HG03135 (cell line): ENCODE measurements around the gene HECA.
"Not testable (repeated sequence)": the region's sequence is repeated elsewhere in the genome, so short reads cannot be mapped to it uniquely, and the experiment has no call there.

ENCODE experiments used
- ATAC-seq: cut with Tn5 transposase; IDR thresholded peaks from one replicate; pipeline ENCODE4 v1.9.1; 2021; ENCODE audit warnings: mild to moderate bottlenecking, moderate library complexity; ENCODE audit not compliant: unreplicated experiment

Gene HECA

GRCh38 chr6:139198529-139199288 lies 63.8 kb downstream of the HECA start:
- ATAC-seq: no peak

- ATAC-seq: no peak
These were observed 66.5 kb downstream of the HECA start for GRCh38 chr6:139201378-139201777.

GRCh38 chr6:139204978-139205377 lies 70.1 kb downstream of the HECA start:
- no peak for ATAC-seq

- ATAC-seq: no peak
These were observed 71.0 kb downstream of the HECA start for GRCh38 chr6:139205843-139206242.

GRCh38 chr6:139210766-139211165 lies 75.9 kb downstream of the HECA start:
- not testable (repeated sequence) for ATAC-seq

GRCh38 chr6:139212460-139212859 lies 77.6 kb downstream of the HECA start:
- ATAC-seq: not testable (repeated sequence)

- ATAC-seq: peak; percentile 100
These were observed 84.4 kb downstream of the HECA start for GRCh38 chr6:139219271-139219729.

GRCh38 chr6:139219746-139220145 lies 84.9 kb downstream of the HECA start:
- peak; percentile 4 for ATAC-seq

- not testable (repeated sequence) for ATAC-seq
These were observed 93.5 kb downstream of the HECA start for GRCh38 chr6:139228387-139228786.
